ENCODE results near the gene DIP2A. TPM values are rescaled to one million over a fixed set of nuclear protein-coding genes. Genes with fewer than 3 reads are reported as not detected.

Gene DIP2A
- total RNA-seq, 1 donor = 26.5 TPM

DNA sequence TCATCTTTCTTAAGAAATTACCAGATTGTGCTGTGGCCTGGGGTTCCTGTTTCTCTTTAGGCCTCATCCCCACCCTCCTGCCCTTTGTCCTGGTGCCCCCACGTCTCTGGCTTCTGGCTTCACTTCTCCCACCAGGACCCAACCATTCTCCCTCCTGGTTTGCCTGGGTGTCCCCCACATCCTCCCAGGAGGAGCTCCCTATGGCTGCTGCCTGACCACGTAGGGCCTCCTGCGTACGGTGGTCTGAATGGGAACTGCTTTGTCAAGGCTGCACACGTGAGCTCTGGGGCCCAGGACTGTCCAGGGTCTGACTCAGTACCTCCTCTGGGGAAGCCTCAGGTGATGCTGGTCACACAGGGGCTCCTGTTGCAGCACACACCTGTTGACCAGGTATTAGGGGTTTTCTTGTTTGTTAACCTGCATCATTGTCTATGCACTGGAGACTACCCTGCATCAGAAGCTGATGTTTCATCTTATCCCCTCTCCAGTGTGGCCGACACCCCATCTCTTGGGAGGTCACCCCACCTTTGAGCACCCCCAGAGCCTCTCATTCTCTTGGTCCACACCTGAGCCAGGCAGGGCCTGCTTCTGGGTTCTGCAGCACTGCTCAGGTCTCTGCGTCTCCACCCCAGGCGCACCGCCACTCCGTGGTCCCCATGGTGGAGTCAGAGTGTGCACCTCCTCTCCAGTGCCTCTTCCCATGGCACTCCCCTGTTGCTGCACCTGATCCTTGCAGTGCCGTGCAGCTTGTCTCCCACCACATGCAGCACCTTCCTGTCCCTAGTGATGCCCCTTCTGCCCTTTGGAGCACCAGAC, 80.4 kb downstream of the DIP2A start:
- no peak overlapping the region for H3K4me3 ChIP-seq (ENCODE audit: low read depth, low read length)
- no peak for DNase-seq (ENCODE audit: low read depth)
- TF ChIP-seq, protein P1, sequence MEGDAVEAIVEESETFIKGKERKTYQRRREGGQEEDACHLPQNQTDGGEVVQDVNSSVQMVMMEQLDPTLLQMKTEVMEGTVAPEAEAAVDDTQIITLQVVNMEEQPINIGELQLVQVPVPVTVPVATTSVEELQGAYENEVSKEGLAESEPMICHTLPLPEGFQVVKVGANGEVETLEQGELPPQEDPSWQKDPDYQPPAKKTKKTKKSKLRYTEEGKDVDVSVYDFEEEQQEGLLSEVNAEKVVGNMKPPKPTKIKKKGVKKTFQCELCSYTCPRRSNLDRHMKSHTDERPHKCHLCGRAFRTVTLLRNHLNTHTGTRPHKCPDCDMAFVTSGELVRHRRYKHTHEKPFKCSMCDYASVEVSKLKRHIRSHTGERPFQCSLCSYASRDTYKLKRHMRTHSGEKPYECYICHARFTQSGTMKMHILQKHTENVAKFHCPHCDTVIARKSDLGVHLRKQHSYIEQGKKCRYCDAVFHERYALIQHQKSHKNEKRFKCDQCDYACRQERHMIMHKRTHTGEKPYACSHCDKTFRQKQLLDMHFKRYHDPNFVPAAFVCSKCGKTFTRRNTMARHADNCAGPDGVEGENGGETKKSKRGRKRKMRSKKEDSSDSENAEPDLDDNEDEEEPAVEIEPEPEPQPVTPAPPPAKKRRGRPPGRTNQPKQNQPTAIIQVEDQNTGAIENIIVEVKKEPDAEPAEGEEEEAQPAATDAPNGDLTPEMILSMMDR (IDR thresholded peaks at IDR 0.05; ENCODE audit: insufficient read depth, low read length) = no peak

DNA sequence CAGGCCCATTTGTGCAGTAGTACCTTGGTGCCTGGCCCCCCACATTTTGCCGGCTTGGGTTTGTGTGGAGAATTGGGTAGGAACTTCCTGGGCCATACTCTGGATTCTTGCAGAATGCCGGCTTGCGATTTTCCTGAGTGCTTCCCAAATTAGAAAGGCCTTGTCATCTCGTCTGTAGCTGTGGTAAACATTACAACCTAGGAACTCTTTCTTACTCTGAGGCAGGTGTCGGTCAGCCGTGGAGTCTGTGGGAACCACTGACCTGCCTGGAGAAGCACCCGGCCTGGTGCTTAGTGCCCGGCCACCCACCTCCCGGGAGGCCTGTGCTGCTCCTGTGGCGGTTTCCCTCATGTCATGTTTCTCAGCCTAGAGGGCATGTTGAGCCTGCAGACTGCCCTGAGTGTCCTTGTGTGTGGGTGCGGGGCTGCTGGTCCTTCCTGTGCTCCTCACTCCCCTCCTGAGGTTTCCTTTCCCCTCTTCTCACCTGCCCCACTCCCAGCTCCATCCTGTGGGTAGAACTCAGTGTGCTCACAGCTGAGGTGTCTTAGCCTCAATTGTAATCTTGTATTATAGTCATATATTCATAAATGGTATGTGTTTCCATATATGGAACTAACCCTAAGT, 81.5 kb downstream of the DIP2A start:
- TF ChIP-seq, protein P1 (IDR thresholded peaks at IDR 0.05; ENCODE audit: insufficient read depth, low read length) = no peak
- no peak for DNase-seq (ENCODE audit: low read depth)
- no peak overlapping the region for H3K4me3 ChIP-seq (ENCODE audit: low read depth, low read length)

DNA sequence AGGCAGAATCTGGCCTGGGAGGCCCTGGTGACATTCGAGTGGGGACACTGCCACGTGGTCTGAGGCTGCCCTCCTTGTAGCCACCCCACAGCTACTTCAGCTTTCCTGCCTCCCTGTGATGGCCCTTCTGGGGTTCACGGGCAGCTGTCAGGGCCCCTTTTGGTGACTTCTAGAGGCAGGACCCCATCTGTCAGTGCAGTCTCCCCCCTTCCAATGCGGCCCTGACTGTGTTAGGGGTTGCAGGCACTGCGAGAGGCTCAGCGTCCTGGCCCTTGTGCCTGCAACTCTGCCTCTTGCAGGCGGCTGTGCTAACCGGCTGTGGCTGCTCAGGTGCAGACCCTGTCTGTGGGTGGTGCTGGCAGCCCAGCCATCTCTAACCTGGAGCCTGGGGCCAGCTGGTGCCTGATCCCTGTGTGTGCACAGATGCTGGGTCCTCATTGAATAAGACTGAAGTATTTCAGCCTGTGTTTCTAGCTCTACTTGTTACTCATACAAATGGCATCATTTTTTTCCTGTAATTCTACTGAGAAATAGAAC, 84.0 kb downstream of the DIP2A start:
- TF ChIP-seq, protein P1 (IDR thresholded peaks at IDR 0.05; ENCODE audit: insufficient read depth, low read length) = no peak

DNA sequence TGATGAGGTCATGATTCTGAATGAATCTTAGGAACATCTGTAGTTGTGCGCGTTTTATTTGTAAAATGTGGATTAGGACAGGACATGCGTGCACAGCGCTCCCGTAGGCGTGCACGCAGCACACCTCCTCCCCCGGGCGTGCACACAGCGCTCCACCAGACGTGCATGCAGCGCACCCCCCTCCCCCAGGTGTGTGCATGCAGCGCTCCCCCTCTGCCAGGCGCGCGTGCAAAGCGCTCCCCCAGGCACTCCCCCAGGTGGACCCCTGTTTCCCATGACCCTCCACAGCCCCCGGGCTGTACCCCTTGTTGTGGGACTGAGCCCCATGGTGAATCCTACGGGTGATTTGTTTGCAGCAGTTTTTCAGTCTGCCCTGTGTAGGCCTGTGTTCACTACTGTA, 84.6 kb downstream of the DIP2A start:
- DNase-seq (ENCODE audit: low read depth) = no peak
- TF ChIP-seq, protein P1 (IDR thresholded peaks at IDR 0.05; ENCODE audit: insufficient read depth, low read length) = no peak
- no peak overlapping the region for H3K4me3 ChIP-seq (ENCODE audit: low read depth, low read length)

More for the DNA sequence above, 84.0 kb downstream of the DIP2A start:
- DNase-seq (ENCODE audit: low read depth) = no peak
- H3K4me3 ChIP-seq (ENCODE audit: low read depth, low read length) = no peak overlapping the region

DNA sequence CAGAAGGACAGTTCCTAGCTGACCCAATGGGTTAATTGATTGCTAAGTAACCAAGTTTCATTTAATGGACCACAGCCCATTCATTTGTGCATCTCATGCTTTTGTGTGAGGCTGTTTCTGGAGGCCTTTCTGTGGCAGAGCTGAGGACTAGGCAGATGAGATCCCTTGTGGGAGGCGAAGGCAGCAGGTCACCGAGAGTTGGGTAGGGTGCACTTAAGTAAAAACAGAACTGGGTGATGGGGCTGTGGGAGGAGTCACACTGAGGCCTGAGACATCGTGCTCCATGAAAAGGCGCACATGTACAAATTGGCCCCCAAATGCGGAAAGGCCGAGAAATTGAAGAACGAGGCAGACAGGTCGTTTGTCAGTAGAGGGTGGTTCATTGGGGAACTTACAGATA, 85.3 kb downstream of the DIP2A start:
- no peak for DNase-seq (ENCODE audit: low read depth)
- TF ChIP-seq, protein P1 (IDR thresholded peaks at IDR 0.05; ENCODE audit: insufficient read depth, low read length) = no peak
- no peak overlapping the region for H3K4me3 ChIP-seq (ENCODE audit: low read depth, low read length)

DNA sequence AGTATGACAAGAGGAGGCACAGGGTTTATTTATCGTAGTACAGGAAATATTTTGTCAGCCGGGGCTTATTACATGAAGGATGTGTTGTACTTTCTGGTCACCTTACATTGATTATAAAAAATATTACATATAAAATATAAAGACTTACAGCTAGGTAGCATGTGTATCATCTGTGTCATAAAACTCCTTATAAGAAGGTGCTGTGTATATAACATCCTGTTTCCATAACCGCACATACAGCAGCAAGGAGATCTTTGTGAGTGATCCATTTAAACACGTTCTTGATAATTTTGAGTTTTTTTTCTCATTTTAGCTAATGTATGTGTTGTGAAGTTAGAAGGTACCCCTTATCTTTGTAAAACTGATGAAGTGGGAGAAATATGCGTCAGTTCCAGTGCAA, 86.1 kb downstream of the DIP2A start:
- TF ChIP-seq, protein P1 (IDR thresholded peaks at IDR 0.05; ENCODE audit: insufficient read depth, low read length) = no peak
- no peak for DNase-seq (ENCODE audit: low read depth)
- H3K4me3 ChIP-seq (ENCODE audit: low read depth, low read length) = no peak overlapping the region

Measured in fibroblast of the aortic adventitia (primary cell).